HepG2 (cell line): ENCODE results near the gene RIPK3. TPM values are rescaled to one million over a fixed set of nuclear protein-coding genes. Genes with fewer than 3 reads are reported as not detected.
A peak's percentile ranks its signal among the peaks of the same experiment; 100 is the strongest.

Source experiments
- CCAR2 ChIP-seq: fragments of 200-400 bp; formaldehyde crosslinking; optimal IDR thresholded peaks from 2 replicates; pipeline ENCODE3; 2018; ENCODE audit warnings: low read depth, mild to moderate bottlenecking, low read length, moderate library complexity
- GATAD1 ChIP-seq: IDR thresholded peaks from 2 replicates; pipeline ENCODE4 v1.6.1; 2016; ENCODE audit warnings: missing genetic modification reagents, missing compliant biosample characterization
- NFAT5 ChIP-seq: sonication (generic); formaldehyde crosslinking; IDR thresholded peaks from 2 replicates; pipeline ENCODE4 v1.4.0; 2020; ENCODE audit warnings: missing genetic modification reagents
- NRL ChIP-seq: sonication (generic); formaldehyde crosslinking; IDR thresholded peaks from 2 replicates; pipeline ENCODE4 v1.5.0; 2020; ENCODE audit warnings: missing genetic modification reagents, mild to moderate bottlenecking, moderate library complexity, borderline replicate concordance
- PATZ1 ChIP-seq: sonication (generic); formaldehyde crosslinking; IDR thresholded peaks from 2 replicates; pipeline ENCODE4 v1.4.0; 2020; ENCODE audit warnings: missing genetic modification reagents
- PBX3 ChIP-seq: sonication (generic); formaldehyde crosslinking; IDR thresholded peaks from 2 replicates; pipeline ENCODE4 v1.8.1; 2023; ENCODE audit warnings: missing genetic modification reagents, inconsistent platforms, borderline replicate concordance
- RERE ChIP-seq: IDR thresholded peaks from 2 replicates; pipeline ENCODE4 v1.6.1; 2016; ENCODE audit warnings: low read depth, missing genetic modification reagents, missing compliant biosample characterization
- ZFP36L2 ChIP-seq: sonication (generic); formaldehyde crosslinking; IDR thresholded peaks from 2 replicates; pipeline ENCODE4 v1.4.0; 2020; ENCODE audit warnings: missing genetic modification reagents
- ZNF577 ChIP-seq: sonication (generic); formaldehyde crosslinking; IDR thresholded peaks from 2 replicates; pipeline ENCODE4 v1.4.0; 2020; ENCODE audit warnings: mild to moderate bottlenecking, low read depth, missing genetic modification reagents, borderline replicate concordance
- ZNF678 ChIP-seq: sonication (generic); formaldehyde crosslinking; IDR thresholded peaks from 2 replicates; pipeline ENCODE4 v1.4.0; 2020; ENCODE audit warnings: mild to moderate bottlenecking, missing genetic modification reagents
- polyA plus RNA-seq, 8 experiments: library from polyadenylated mRNA; depleted of rRNA in 3 of 8; stranded (reverse) in 7 of 8; unstranded in 1 of 8; fragments of >200 nt; fragmentation: Illumina TruSeq in 4 of 8; extraction: Trizol in 4 of 8; gene quantifications; 2 replicates each; pipeline versions ENCODE4 v1.2.1 to v1.2.3, GENCODE V29; 2011 to 2016; ENCODE audit warnings: low read depth in 4 of 8, missing spikeins in 1 of 8, mixed read lengths in 1 of 8; ENCODE audit not compliant: insufficient read depth in 1 of 8
- total RNA-seq, 5 experiments: library from RNA; depleted of rRNA; stranded (reverse); fragments of >200 nt; fragmentation: Illumina TruSeq; extraction: Trizol; gene quantifications; 2 replicates each; pipeline ENCODE4 v1.2.3, GENCODE V29; 2016; ENCODE audit warnings: low read depth in 1 of 5

Gene RIPK3
- total and polyA plus RNA-seq, 2 of the 13 experiments (the other 11 are each of a cell fraction or from before 2014, with no cell fraction given) = not detected

GRCh38 chr14:24315807-24316596 is 23.8 kb downstream of the RIPK3 start (continued):
- TF ChIP-seq NFAT5 (CRISPR knock-in tag) (peak; percentile 99), RERE (CRISPR knock-in tag) (peak; percentile 65; the same call in 1 of the 2 replicates), CCAR2 (no peak), GATAD1 (CRISPR knock-in tag) (peak; percentile 81), PATZ1 (no peak), PBX3 (CRISPR knock-in tag) (peak; percentile 98), ZNF577 (CRISPR knock-in tag) (no peak; the same call in 1 of the 2 replicates), NRL (CRISPR knock-in tag) (peak; percentile 97), ZFP36L2 (peak; percentile 81; the same call in 1 of the 2 replicates), ZNF678 (CRISPR knock-in tag) (peak; percentile 99)
